SK-N-SH treated with all-trans-retinoic acid at 6 μM for 48 hours (cell line): ENCODE results near the gene BEGAIN.

Source experiments
- BACH2 ChIP-seq: fragments of 250-450 bp; sonication (Bioruptor Pico); IDR thresholded peaks from 2 replicates; pipeline ENCODE4 v1.9.0; 2021; ENCODE audit warnings: mild to moderate bottlenecking, borderline replicate concordance
- ISL1 ChIP-seq: fragments of 250-450 bp; sonication (Bioruptor Pico); IDR thresholded peaks from 2 replicates; pipeline ENCODE4 v2.1.2; 2022; ENCODE audit warnings: mild to moderate bottlenecking, moderate library complexity
- RARB ChIP-seq: fragments of 250-450 bp; sonication (Bioruptor Pico); IDR thresholded peaks from 2 replicates; pipeline ENCODE4 v1.8.0; 2021; ENCODE audit warnings: mild to moderate bottlenecking, moderate library complexity
- SNAI2 ChIP-seq: fragments of 250-450 bp; sonication (Bioruptor Pico); IDR thresholded peaks from 2 replicates; pipeline ENCODE4 v1.5.0; 2020; ENCODE audit warnings: mild to moderate bottlenecking, moderate library complexity
- TCF4 ChIP-seq: fragments of 250-450 bp; sonication (Bioruptor Pico); IDR thresholded peaks from 2 replicates; pipeline ENCODE4 v1.8.0; 2021; ENCODE audit warnings: mild to moderate bottlenecking, moderate library complexity, borderline replicate concordance
- ZC3H10 ChIP-seq: fragments of 250-450 bp; sonication (Bioruptor Pico); IDR thresholded peaks from 2 replicates; pipeline ENCODE4 v1.5.1; 2021; ENCODE audit warnings: mild to moderate bottlenecking, moderate library complexity
- ZFP3 ChIP-seq: fragments of 250-450 bp; sonication (Bioruptor Pico); IDR thresholded peaks from 2 replicates; pipeline ENCODE4 v1.5.0; 2020; ENCODE audit warnings: mild to moderate bottlenecking, moderate library complexity
- ZNF565 ChIP-seq: fragments of 450-650 bp; formaldehyde crosslinking; conservative IDR thresholded peaks from 2 replicates; pipeline ENCODE4 v1.5.0; 2020; ENCODE audit warnings: low read depth, mild to moderate bottlenecking, moderate library complexity
- ZNF8 ChIP-seq: fragments of 450-650 bp; formaldehyde crosslinking; IDR thresholded peaks from 2 replicates; pipeline ENCODE4 v1.5.0; 2020; ENCODE audit warnings: mild to moderate bottlenecking, moderate library complexity
- TF ChIP-seq, protein P1 (sequence below): fragments of 250-450 bp; sonication (Bioruptor Pico); IDR thresholded peaks from 2 replicates; pipeline ENCODE4 v1.8.0; 2020; ENCODE audit warnings: mild to moderate bottlenecking, moderate library complexity, borderline replicate concordance
- TF ChIP-seq, protein P2 (sequence below): fragments of 250-450 bp; sonication (Bioruptor Pico); IDR thresholded peaks from 2 replicates; pipeline ENCODE4 v1.5.1; 2020; ENCODE audit warnings: low read depth, mild to moderate bottlenecking, moderate library complexity
- TF ChIP-seq, protein P3 (sequence below): fragments of 250-450 bp; sonication (Bioruptor Pico); IDR thresholded peaks from 2 replicates; pipeline ENCODE4 v1.5.0; 2020; ENCODE audit warnings: mild to moderate bottlenecking, moderate library complexity

DNA sequence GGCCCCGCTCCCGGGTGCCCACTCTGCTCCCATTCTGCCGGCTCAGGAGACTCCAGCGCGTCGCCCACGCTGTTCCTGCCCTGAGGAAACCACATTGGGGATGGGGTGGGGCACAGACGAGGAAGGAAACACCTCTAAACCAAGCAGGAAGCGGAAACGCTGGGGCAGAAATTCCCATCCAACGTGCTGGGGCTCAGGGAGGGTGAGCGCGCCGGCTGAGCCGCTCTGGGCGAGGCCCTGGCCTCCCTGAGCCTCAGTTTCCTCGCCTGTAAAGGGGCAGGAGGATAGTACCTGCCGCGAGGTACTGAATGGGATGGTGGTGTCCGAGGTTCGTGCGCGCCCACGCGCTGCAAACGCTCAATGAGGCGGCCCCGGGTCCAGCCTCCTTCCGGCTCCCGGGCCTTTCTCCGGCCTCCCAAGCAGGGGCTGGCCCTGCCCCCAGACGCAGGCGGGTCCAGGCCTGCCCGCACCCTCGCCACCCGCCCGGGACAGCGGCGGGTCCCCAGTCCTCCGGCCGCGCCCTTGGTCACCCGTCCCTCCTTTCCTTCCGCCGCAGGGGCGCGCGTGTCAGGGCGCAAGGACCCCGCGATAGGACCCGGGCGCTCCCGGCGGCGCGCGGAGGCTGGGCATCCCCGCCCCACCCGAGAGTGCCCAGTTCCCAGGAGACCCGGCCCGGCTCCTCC lies 673 bp downstream of the BEGAIN start:
- TF ChIP-seq ZNF565 (CRISPR knock-in tag) (no peak), BACH2 (CRISPR knock-in tag) (no peak), RARB (CRISPR knock-in tag) (no peak), SNAI2 (CRISPR knock-in tag) (no peak), ZFP3 (no peak), TCF4 (CRISPR knock-in tag) (no peak), ZNF8 (CRISPR knock-in tag) (no peak), ISL1 (CRISPR knock-in tag) (no peak), ZC3H10 (CRISPR knock-in tag) (no peak)
- TF ChIP-seq, protein P1, sequence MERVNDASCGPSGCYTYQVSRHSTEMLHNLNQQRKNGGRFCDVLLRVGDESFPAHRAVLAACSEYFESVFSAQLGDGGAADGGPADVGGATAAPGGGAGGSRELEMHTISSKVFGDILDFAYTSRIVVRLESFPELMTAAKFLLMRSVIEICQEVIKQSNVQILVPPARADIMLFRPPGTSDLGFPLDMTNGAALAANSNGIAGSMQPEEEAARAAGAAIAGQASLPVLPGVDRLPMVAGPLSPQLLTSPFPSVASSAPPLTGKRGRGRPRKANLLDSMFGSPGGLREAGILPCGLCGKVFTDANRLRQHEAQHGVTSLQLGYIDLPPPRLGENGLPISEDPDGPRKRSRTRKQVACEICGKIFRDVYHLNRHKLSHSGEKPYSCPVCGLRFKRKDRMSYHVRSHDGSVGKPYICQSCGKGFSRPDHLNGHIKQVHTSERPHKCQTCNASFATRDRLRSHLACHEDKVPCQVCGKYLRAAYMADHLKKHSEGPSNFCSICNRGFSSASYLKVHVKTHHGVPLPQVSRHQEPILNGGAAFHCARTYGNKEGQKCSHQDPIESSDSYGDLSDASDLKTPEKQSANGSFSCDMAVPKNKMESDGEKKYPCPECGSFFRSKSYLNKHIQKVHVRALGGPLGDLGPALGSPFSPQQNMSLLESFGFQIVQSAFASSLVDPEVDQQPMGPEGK (CRISPR knock-in tag): no peak
- TF ChIP-seq, protein P2, sequence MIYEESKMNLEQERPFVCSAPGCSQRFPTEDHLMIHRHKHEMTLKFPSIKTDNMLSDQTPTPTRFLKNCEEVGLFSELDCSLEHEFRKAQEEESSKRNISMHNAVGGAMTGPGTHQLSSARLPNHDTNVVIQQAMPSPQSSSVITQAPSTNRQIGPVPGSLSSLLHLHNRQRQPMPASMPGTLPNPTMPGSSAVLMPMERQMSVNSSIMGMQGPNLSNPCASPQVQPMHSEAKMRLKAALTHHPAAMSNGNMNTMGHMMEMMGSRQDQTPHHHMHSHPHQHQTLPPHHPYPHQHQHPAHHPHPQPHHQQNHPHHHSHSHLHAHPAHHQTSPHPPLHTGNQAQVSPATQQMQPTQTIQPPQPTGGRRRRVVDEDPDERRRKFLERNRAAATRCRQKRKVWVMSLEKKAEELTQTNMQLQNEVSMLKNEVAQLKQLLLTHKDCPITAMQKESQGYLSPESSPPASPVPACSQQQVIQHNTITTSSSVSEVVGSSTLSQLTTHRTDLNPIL: no peak
- TF ChIP-seq, protein P3, sequence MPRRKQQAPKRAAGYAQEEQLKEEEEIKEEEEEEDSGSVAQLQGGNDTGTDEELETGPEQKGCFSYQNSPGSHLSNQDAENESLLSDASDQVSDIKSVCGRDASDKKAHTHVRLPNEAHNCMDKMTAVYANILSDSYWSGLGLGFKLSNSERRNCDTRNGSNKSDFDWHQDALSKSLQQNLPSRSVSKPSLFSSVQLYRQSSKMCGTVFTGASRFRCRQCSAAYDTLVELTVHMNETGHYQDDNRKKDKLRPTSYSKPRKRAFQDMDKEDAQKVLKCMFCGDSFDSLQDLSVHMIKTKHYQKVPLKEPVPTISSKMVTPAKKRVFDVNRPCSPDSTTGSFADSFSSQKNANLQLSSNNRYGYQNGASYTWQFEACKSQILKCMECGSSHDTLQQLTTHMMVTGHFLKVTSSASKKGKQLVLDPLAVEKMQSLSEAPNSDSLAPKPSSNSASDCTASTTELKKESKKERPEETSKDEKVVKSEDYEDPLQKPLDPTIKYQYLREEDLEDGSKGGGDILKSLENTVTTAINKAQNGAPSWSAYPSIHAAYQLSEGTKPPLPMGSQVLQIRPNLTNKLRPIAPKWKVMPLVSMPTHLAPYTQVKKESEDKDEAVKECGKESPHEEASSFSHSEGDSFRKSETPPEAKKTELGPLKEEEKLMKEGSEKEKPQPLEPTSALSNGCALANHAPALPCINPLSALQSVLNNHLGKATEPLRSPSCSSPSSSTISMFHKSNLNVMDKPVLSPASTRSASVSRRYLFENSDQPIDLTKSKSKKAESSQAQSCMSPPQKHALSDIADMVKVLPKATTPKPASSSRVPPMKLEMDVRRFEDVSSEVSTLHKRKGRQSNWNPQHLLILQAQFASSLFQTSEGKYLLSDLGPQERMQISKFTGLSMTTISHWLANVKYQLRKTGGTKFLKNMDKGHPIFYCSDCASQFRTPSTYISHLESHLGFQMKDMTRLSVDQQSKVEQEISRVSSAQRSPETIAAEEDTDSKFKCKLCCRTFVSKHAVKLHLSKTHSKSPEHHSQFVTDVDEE (CRISPR knock-in tag): no peak
